Stimulated activated CD4-positive, alpha-beta T cell treated with anti-CD3 and anti-CD28 coated beads, Interleukin-2, amount 100 ng/mL, for 48 hours (primary cell): Measurements from ENCODE around the gene ERC1.

ENCODE experiments used
- DNase-seq, 2 donors: peaks; one replicate each; pipeline ENCODE4 v3.0.0-alpha.2; 2020

ERC1 gene

DNA sequence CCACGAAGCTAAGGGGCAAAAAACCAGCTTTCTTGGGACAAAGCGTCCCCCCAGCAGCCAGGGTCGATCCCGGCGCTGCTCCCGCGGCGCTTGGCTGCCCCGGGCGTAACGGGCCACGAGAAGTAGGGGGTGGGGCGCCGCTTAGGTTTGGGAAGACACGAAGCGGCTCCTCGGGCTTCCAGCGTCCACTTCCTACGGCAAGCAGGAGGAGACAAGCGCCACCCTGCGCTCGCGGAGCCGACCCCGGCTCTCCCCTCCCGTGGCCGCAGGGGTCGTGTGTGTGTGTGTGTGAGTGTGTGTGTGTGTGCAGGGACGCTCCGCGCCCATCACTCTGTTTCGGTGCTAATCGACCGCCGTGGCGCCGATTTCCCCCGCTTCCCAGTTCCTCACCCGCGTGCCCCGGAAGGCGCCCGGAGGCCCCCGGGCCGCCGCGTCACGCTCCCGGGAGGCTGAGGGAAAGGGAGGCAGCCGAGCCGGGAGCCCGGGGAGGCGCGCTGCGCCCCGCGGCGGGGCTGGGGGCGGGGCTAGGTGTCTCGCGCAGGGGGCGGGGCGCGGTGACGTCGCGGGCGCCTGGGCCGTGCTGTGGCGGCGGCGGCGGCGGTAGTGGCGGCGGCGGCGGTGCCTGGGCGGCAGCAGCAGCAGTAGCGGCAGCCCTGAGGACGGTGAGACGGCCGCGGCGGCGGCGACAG lies at the start of gene ERC1:
ERC1 (plus strand) TSS at position 563 of the 689 bp plus-strand sequence. CDS start 36,681 bp downstream, outside the sequence.
- peak; percentile 81 to 89 for DNase-seq

DNA sequence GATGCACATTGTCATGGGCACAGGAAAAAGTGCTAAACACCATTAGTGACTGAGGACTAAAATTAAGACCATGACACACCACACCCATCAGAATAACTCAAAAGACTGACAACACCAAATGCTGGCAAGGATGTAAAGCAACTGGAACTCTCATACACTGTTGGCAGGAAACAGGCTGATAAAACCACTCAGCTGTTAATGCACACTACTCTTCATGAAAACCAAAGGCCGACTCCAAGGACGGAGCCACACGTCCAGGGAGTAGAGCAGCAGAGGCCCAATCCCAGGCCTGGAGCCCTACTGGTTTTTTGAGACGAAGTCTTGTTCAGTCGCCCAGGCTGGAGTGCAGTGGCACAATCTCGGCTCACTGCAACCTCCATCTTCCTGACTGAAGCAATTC lies 48.0 kb upstream of the ERC1 start:
- DNase-seq: no peak

DNA sequence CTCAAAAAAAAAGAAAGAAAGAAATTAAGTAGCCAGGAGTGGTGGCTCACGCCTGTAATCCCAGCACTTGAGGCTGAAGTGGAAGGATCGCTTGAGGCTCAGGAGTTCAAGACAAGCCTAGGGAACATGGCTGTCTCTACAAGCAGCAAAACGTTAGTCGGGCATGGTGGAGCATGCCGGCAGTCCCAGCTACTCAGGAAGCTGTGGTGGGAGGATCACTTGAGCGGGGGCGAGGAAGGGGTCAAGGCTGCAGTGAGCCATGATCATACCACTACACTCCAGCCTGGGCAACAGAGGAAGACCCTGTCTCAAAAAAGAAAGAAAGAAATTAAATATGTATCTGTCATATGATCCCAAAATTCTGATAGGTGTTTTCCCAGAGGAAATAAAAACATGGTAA lies 46.8 kb upstream of the ERC1 start:
- no peak for DNase-seq

DNA sequence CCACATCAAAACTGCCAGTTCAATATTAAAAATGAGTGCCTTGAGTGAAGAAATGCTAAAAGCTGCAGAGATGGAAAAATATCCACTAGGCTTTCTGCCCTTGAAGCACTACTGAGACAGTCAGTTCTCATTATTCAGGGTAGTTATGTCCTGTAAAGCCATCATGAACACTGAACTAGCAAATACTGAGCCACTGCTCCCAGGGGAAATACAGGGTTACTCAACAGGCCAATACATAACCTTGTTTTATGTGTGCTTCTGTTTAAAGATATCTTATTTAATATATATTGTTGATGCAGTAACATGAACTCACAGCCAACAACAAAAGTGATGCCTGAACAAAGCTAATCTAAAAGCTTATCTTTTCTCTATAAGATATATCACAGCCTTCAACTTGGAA lies 44.8 kb upstream of the ERC1 start:
- DNase-seq: no peak

DNA sequence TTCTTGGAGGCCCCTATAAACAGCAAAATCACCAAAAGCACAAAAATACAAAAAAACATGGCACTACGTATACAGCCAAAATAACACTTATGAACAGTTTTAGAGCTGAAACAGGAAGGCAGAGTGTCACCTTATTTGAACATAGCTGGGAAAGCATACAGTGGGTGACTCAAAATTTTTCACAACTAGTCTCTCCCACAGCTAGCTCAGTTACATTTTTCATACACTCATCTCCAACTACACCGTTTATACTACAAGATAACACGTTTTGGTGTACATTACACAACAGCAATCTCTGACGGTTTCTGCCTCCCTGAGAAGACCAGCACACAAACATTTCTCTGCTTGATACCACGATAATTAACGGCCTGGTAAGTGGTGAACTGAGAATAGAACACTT lies 44.4 kb upstream of the ERC1 start:
- no peak for DNase-seq

DNA sequence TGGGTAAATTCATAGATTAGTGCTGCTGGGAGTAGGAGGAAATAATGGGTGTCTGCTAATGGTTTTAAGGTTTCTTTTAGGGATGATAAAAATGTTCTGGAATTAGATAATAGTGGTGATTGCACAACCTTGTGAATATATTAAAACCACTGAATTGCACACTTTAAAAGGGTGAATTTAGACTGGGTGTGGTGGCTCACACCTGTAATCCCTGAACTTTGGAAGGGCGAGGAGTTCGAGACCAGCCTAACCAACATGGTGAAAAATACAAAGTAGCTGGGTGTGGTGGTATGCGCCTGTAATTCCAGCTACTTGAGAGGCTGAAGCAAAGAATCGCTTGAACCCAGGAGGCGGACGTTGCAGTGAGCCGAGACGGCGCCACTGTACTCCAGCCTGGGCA lies 42.8 kb upstream of the ERC1 start:
- no peak for DNase-seq

DNA sequence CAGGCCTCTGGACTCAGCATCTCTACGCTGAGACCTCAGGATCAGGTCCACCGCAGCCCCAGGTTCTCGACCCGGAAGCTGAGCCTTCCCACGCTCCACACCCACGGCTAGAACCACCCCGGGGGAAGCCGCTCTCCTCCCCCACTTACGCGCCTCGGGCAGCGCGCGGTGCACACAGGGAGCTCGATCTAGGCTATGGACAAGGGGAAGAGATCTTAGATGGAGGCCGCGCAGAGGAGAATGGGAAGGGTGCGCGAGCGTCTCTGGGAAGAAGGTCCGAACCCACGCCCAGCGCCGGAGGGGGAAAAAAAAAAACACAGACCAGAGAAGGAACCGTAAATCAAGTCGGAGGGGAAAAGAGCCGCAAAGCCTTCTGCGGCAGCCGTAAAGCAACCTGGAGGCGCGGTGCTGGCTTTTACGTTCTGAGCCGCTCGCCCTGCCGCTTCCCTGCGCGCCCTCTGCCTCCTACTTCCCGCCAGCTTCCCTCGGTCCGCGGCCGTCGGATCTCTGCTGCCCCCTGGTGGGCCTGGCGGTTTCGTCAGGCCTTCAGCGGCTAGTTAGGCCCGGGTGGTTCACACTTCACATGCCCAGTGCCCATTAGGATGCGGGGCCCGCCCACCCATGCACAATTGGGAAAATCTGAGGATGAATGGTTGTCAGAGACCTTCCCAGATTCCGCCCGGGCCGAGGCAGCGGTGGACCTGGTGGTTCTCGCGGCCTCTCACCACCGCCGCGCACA lies 41.4 kb upstream of the ERC1 start, which contains the start of gene RAD52:
RAD52 (minus strand) TSS at position 242 of the 739 bp plus-strand sequence. CDS start 16,636 bp downstream, outside the sequence.
- peak; percentile 98 to 99 for DNase-seq

DNA sequence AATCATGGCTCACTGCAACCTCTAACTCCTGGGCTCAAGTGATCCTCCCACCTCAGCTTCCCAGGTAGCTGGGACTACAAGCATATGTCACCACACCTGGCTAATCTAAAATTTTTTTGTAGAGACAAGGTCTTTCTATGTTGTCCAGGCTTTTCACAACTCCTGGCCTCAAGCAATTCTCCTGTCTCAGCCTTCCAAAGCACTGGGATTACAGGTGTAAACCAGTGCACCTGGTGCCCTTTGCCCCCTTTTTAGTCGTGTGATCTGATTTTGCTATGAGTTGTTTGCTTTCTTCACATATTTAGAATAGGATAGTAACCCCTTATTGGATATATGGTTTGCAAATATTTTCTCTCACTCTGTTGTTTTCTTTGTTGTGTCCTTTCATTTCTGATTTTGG lies 39.8 kb upstream of the ERC1 start:
- DNase-seq: no peak

DNA sequence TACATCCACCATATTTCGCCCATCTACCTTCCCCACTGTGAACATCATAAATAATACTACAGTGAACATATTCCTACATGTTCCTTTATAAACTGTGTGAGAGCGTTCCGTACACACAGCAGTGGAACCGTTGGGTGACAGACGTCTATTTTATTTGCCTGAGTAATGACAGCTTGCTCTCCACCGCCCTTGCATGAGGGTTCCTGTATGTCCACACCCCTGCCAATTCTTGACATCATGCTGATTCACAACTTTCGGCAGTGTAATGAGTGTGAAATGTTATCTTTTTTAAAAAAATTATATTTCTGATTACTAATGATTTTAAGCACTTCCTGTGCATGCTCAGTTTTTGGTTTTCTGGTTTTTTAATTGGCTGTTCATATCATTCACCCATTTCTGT lies 37.2 kb upstream of the ERC1 start:
- DNase-seq: peak in 1 of 2 donors; percentile 8

DNA sequence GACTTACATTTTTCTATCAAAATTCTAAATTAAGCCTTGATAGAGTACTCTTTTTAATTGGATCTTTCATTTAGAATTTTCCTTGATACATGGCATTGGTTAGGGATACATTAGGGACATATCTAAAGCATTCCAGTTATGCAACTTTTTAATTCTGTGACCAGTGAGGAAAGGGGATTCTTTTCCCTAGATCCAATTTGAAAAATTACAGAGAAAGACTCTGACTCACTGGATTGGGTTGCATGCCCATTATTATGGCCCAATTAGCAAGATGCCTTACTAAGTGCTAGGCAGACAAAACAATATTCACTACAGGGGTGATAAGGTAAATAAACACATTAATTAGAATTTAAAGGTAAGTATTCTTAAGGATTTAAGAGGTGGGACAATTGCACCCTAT lies 36.3 kb upstream of the ERC1 start:
- no peak for DNase-seq

DNA sequence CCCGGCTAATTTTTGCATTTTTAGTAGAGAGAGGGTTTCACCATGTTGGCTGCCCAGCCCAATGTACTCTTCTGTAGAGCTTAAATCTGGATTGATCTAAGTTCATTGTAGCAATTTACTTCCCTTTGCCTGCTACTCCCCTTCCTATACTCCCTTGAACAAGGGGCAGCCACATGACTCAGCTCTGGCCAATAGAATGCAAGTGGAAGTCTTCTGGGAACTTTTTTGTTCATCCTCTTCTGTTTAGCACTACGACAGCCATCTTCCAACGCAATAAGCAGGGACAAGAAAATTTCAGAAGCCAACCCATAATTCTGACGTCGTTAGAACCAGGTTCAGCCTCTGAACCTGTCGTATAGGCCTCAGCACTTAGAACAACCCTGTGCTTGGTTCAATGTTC lies 35.1 kb upstream of the ERC1 start:
- no peak for DNase-seq

DNA sequence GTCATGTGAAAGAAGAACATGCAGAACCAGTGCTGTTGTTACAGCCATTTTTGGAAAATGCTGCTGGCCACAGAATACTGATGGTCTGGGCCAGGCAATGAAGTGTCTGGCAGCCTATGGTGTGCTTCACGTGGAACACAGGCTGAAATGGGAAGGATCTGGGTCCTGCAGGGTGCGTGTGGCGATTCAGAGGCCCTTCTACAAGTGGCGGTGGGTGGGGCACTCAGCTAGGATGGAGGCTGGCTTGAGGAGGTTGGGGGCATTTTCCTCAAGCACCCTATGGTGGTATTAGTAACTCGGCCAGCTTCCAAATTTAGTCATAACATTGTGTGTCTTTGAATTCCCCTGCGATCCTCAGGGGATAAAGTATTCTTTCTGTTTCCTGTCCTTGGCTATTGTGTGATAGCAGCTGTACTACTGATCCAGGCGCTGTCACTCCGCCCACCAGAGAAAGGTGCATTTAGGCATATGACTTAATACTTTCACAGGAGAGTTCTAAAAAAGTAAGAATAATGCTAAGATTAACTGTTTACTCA lies 32.4 kb upstream of the ERC1 start:
- no peak for DNase-seq

DNA sequence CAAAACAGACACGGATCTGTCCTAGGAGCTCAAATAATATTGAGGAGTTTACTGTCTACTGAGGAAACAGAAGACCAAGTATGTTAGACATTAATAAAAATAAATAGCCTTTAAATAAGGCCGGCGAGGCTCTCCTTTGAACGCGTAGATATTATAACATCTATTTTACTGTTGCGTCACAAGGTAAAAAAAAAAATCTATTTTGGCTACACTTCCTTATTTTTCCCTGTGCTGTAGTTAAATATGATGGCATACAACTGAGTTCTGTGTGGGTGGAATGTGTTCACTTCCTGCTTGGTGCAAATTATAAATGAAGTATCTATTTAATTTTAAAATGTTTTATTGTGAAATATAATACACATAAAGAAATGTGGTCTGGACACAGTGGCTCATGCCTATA lies 24.3 kb upstream of the ERC1 start:
- no peak for DNase-seq

DNA sequence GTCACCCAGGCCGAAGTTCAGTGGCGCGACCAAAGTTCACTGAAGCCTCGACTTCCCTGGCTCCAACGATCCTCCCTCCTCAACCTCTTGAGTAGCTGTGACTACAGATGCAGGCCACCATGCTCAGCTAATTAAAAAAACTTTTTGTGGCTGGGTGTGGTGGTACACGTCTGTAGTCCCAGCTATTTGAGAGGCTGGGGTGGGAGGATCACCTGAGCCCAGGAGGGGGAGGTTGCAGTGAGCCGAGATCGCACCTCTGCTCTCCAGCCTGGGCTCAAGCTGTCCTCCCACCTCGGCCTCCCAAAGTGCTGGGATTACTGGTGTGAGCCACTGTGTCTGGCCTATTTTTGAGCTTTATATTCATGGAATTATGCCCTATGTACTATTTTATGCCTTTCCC lies 23.4 kb upstream of the ERC1 start:
- DNase-seq: no peak

DNA sequence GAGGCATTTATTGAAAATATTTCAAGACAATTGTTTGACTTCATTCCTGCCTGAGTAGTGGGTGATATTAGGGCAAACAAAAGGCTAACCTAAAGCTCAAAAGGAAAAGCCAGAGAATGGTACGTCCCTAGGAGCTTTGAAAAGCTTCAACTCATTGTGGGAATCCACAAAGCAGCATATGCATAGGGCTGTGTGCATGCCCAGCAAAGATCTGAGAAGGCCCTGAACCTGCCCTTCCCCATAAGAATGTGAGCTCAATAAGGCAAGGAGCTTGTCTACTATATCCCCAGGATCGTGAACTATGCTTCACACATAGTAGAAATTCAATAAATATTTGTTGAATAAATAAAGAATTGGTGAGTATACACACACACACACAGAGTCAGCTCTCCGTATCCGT lies 22.5 kb upstream of the ERC1 start:
- DNase-seq: no peak

DNA sequence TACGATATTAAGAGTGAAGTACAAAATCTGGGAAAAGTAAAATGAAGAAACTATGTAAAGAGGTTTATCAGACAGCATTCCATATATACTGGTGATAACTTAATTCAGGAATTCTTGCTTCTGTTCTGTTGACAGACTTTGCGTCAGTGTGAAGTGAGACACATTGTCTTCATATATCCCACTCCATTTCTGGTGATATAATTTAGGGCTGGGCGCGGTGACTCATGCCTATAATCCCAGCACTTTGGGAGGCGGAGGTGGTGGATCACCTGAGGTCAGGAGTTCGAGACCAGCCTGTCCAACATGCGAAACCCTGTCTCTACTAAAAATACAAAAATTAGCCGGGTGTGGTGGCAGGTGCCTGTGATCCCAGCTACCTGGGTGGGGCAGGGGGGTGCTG lies 21.2 kb upstream of the ERC1 start:
- no peak for DNase-seq

DNA sequence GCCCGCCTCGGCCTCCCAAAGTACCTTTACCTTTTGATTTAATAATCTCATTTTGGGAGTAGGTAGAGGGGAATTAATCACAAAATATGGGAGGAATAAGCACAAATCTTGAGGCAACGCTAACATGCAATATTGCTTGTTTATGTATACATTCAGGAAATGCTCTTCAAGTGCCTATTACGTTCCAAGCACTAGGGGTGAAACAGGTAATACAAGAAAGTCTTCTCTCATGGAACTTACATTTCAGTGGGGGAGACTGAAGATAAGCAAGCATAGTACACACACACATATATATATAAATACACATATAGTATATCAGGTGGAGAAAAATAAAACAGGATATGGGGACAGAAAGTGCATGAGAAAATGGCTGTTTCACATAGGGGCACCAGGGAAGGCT lies 19.0 kb upstream of the ERC1 start:
- no peak for DNase-seq

DNA sequence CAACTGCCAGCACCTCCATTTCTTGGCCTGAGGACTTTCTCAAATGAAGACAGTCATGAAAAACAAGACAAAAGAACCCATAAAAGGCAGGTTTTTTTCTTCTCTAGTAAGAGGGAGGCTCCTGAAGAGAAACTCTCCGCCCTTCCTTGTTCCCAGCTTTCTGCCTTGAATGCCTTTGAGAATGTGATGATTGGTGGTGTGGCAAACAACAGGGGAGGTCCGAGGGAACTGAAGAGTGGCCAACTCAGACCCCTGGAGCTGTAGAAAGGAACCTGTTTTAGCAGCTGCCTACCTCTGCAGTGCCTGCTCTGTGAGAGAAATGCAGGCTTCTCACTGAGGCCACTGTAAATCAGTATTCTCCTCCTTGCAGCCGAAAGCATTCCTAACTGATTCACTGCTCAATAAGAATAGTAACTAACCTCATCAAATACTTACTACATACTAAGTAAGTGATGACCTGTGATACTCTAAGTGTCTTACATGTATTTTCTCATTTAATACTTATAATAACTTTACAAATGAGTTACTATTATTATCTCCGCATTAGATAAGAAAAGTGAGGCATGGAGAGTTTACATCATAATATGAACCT lies 16.7 kb upstream of the ERC1 start:
- DNase-seq: no peak

DNA sequence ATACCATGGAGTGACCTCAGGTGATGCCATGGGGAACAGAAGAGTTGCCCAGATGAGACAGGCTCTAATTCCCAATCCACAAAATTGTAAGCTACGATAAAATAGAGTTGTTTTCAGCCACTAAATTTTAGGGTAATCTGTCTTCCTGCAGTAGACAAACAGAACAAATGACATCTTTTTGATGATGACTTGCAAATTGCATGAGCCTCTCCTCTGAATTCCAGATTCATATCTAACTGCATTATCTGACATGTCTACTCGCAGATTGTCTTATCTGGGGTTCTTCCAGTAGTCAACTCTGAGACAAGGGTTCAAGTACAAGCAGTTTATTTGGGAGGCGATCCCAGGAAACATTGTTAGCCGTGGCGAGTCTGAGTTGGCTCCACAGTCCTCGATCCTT lies 14.4 kb upstream of the ERC1 start:
- DNase-seq: no peak

DNA sequence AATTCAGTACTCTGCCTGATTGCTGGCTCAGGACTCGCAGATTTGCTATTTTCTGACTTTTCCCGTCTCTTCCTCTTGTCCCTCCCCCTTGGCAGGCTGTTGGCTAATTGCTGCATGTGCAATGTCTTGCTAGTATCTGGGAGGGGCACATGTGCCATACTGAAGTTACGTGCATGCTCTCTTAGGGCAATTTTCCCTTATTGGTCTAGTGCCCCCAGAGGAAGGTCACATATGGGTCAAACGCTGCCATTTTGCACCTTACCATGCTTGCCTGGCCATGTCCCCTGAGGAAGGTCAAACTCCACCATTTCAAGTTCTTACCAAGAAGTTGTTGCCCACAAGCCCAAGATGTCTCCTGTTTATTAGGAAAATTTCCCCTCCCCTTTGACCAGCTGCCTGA lies 13.9 kb upstream of the ERC1 start:
- DNase-seq: no peak

DNA sequence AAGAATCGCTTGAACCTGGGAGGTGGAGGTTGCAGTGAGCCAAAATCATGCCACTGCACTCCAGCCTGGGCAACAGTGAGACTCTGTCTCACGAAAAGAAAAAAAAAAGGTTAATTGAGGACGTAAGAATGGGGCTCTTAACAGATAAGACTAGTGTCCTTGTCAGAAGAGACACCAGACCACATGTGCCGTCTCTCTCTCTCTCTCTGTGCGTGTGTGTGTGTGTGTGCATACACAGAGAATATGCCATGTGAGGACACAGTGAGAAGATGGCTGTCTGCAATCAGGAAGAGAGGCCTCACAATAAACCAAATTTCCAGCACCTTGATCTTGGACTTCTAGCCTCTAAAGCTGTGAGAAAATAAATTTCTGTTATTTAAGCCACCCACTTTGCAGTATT lies 11.7 kb upstream of the ERC1 start:
- DNase-seq: no peak

DNA sequence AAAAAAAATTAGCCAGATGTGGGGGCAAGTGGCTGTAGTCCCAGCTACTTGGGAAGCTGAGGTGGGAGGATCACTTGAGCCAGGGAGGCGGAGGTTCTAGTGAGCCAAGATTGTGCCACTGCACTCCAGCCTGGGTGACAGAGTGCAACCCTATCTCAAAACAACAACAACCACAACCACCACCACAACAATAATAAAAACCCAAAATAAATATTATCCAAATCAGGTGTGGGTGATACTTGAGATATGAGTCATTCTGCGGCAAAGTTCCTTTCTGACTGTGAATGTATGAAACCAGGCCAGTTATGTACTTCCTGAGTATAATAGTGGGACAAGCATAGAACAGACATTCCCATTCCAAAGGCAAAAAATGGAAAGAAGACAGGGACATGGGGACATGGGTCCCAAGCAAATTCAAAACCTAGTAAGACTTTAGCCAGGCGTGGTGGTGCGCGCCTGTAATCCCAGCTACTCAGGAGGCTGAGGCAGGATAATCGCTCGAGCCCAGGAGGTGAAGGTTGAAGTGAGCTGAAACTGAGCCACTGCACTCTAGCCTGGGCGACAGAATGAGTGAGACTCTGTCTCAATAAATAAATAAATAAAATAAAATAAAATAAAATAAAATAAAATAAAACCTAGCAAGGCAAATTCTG lies 9.7 kb upstream of the ERC1 start:
- no peak for DNase-seq

DNA sequence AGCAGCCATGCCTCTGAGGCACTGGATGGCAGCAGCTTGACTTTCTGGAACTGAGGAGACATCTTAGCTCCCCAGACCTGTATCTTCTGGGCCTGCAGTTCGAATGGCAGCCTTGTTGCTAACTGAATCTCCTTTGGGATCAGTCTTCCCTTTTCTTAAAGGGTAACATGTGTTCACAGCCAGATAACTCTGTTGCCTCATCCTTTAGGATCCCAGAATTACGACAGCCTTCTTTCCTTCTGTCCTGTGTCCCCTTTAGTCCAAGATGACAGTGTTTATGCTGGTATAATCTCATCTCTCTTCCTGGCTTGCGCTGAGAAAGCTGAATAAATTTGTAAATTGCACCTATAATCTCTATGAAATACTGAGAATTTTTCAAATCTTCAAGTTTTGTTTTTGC lies 9.1 kb upstream of the ERC1 start:
- DNase-seq: no peak

DNA sequence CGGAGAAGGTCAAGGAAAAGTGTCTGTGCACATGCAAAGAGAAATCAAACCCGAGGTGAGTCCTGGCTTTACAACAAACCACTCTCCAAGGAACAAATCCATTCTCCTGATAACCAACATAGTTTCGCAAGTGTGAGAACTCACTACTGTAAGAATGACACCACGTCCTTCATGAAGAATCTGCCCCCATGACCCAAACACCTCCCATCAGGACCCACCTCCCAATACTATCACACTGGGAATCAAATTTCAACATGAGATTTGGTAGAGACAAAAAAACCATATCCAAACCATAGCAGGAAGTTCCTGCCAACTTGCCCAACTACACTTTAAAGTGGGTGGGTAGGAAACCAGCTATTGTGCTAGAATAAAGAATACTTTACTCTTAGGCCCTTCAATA lies 2.4 kb upstream of the ERC1 start:
- DNase-seq: no peak
